K562 (cell line): ENCODE data around the gene GATC. TPM values are rescaled to one million over a fixed set of nuclear protein-coding genes. Genes with fewer than 3 reads are reported as not detected.

Experiments
- ATAC-seq: fragments of 200-7000 bp; cut with Tn5 transposase; 3 replicates; pipeline ENCODE4 v1.9.1; 2020; ENCODE audit warnings: moderate library complexity
- Bru-seq: library from RNA; stranded (reverse); fragments of 400-500 nt; gene quantifications from one replicate; lab custom pipeline; 2021; lab: Mats Ljungman, UMichigan
- BruChase-seq, 2 experiments: library from RNA; stranded (reverse); fragments of 400-500 nt; gene quantifications; one replicate each; lab custom pipeline; 2021; lab: Mats Ljungman, UMichigan
- BruUV-seq: library from RNA; stranded (reverse); fragments of 400-500 nt; replicated peaks from 2 replicates; lab custom pipeline; 2021; lab: Mats Ljungman, UMichigan
- CTCF ChIA-PET: fragments of 300-600 bp; formaldehyde crosslinking; extraction: SDS; loops from one replicate; lab custom pipeline; 2021; ENCODE audit warnings: low intra/inter-chr PET ratio; lab: Yijun Ruan, JAX
- POLR2A ChIA-PET: fragments of 300-600, 350-650 bp; sonication (Branson Sonifier 250); formaldehyde crosslinking; extraction: SDS; loops from one replicate; lab custom pipeline; 2021; ENCODE audit warnings: antibody characterized with exemption, inconsistent platforms; lab: Yijun Ruan, JAX
- DNase-seq, 4 experiments: peaks; one replicate each; pipeline versions ENCODE4 v3.0.0 to v3.0.0-alpha.2; 2011 to 2018; ENCODE audit warnings: low spot score in 3 of 4, mixed read lengths in 3 of 4; ENCODE audit errors: extremely low read depth in 1 of 4
- FAIRE-seq: peaks from 2 replicates; lab custom pipeline; 2011; peaks lifted over from hg19 to GRCh38; lab: Jason Lieb, UNC
- H2AFZ ChIP-seq: 2 replicates; pipeline ENCODE4 v1.6.0; 2011; ENCODE audit warnings: low read depth, low read length, control low read depth, inconsistent platforms
- H3K27ac ChIP-seq: fragments of 200-600 bp; 3 replicates; pipeline ENCODE4 v1.8.0; 2011; ENCODE audit warnings: low read depth, mild to moderate bottlenecking, control low read depth, inconsistent platforms, low read length, moderate library complexity, mixed read lengths; ENCODE audit errors: extremely low read depth
- H3K27me3 ChIP-seq, 2 experiments: fragments of 300-600 bp in 1 of 2; 2 replicates in 1 of 2; 3 replicates in 1 of 2; pipeline versions ENCODE4 v1.6.0 to v1.8.0; 2011; ENCODE audit warnings: inconsistent platforms in 2 of 2, low read length in 2 of 2, mild to moderate bottlenecking in 1 of 2, mixed read lengths in 1 of 2, moderate library complexity in 1 of 2; ENCODE audit not compliant: control insufficient read depth in 2 of 2, insufficient read depth in 2 of 2
- H3K36me3 ChIP-seq: fragments of 300-600 bp; 3 replicates; pipeline ENCODE4 v1.8.0; 2011; ENCODE audit warnings: mild to moderate bottlenecking, low read length, inconsistent platforms; ENCODE audit not compliant: control insufficient read depth, insufficient read depth
- H3K4me1 ChIP-seq, 2 experiments: fragments of 200-600 bp in 1 of 2; replicated peaks in 1 of 2; 2 replicates in 1 of 2; 3 replicates in 1 of 2; pipeline versions ENCODE4 v1.5.1 to v1.8.0; 2011; ENCODE audit warnings: inconsistent platforms in 2 of 2, low read length in 2 of 2, mild to moderate bottlenecking in 1 of 2, mixed read lengths in 1 of 2, moderate library complexity in 1 of 2; ENCODE audit not compliant: control insufficient read depth in 2 of 2, insufficient read depth in 2 of 2
- H3K4me2 ChIP-seq: 2 replicates; pipeline ENCODE4 v1.6.1; 2011; ENCODE audit warnings: low read length, control low read depth, inconsistent platforms, mixed read lengths; ENCODE audit not compliant: insufficient read depth
- H3K4me3 ChIP-seq: fragments of 200-600 bp; sonication (generic), shearing (Covaris generic); 2 replicates; pipeline ENCODE4 v1.5.1; 2016; ENCODE audit warnings: control low read depth, inconsistent platforms
- H3K79me2 ChIP-seq: fragments of 200-600 bp; 3 replicates; pipeline ENCODE4 v1.8.0; 2011; ENCODE audit warnings: low read length, inconsistent platforms; ENCODE audit not compliant: control insufficient read depth, insufficient read depth
- H3K9ac ChIP-seq, 2 experiments: 2 replicates each; pipeline versions ENCODE4 v1.6.0 to v1.6.1; 2011; ENCODE audit warnings: low read depth in 2 of 2, low read length in 2 of 2, control low read depth in 1 of 2, inconsistent platforms in 1 of 2, mild to moderate bottlenecking in 1 of 2, mixed read lengths in 1 of 2; ENCODE audit not compliant: insufficient read depth in 1 of 2
- H3K9me1 ChIP-seq: one replicate; pipeline ENCODE4 v1.6.0; 2011; ENCODE audit warnings: inconsistent platforms, mild to moderate bottlenecking, low read length, moderate library complexity; ENCODE audit not compliant: control insufficient read depth, insufficient read depth
- H3K9me3 ChIP-seq: replicated peaks from 2 replicates; pipeline ENCODE4 v1.5.1; 2011; ENCODE audit warnings: low read depth, low read length, inconsistent platforms; ENCODE audit not compliant: control insufficient read depth, insufficient read depth
- H4K20me1 ChIP-seq: replicated peaks from 2 replicates; pipeline ENCODE4 v1.6.1; 2011; ENCODE audit warnings: low read length, inconsistent platforms, mixed read lengths; ENCODE audit not compliant: control insufficient read depth, insufficient read depth
- CAMTA2 ChIP-seq: fragments of 250-450 bp; sonication (Bioruptor Pico); conservative IDR thresholded peaks from 2 replicates; pipeline ENCODE4 v1.5.1; 2022
- GTF2E2 ChIP-seq: fragments of 200-800 bp; sonication (Bioruptor generic); IDR thresholded peaks from 2 replicates; pipeline ENCODE4 v1.6.1; 2016; ENCODE audit warnings: missing genetic modification characterization, missing compliant biosample characterization
- ILF3 ChIP-seq: fragments of 450-650 bp; IDR thresholded peaks from 2 replicates; pipeline ENCODE4 v1.6.1; 2018; ENCODE audit warnings: antibody characterized with exemption, mild to moderate bottlenecking, moderate library complexity, borderline replicate concordance
- NFXL1 ChIP-seq: fragments of 450-650 bp; formaldehyde crosslinking; IDR thresholded peaks from 2 replicates; pipeline ENCODE4 v1.4.0; 2021; ENCODE audit warnings: mild to moderate bottlenecking
- RNF2 ChIP-seq: sonication (generic); IDR thresholded peaks from 2 replicates; pipeline ENCODE4 v1.6.1; 2016
- TRIM28 ChIP-seq: fragments of 450-650 bp; IDR thresholded peaks from 2 replicates; pipeline ENCODE4 v1.6.1; 2017
- U2AF2 ChIP-seq: fragments of 200-400 bp; formaldehyde crosslinking; optimal IDR thresholded peaks from 2 replicates; pipeline ENCODE3; 2017; ENCODE audit warnings: low read depth, mild to moderate bottlenecking, low read length
- ZNF354B ChIP-seq: fragments of 250-450 bp; sonication (Bioruptor Pico); IDR thresholded peaks from 2 replicates; pipeline ENCODE4 v1.4.0; 2020
- ZNF586 ChIP-seq: fragments of 450-650 bp; formaldehyde crosslinking; conservative IDR thresholded peaks from 2 replicates; pipeline ENCODE4 v1.4.0; 2020; ENCODE audit warnings: mild to moderate bottlenecking, moderate library complexity
- ZNF609 ChIP-seq: sonication (generic); formaldehyde crosslinking; IDR thresholded peaks from 2 replicates; pipeline ENCODE4 v1.8.1; 2023; ENCODE audit warnings: missing genetic modification reagents, mild to moderate bottlenecking, borderline replicate concordance
- WGBS: fragments of 100-300 bp; shearing (Covaris generic); methylation state at CpG from one replicate; pipeline ENCODE4 v1.1.6; 2016; ENCODE audit warnings: low coverage, mixed read lengths; ENCODE audit not compliant: insufficient coverage; ENCODE audit errors: missing lambda C conversion rate; 5-methylcytosine and 5-hydroxymethylcytosine counted together
- in situ Hi-C: fragments of 300-500 bp; cut with MboI; formaldehyde crosslinking; loops from 4 replicates; pipeline ENCODE4 v1.15.0; 2018; ENCODE audit warnings: inconsistent platforms, mixed read lengths
- intact Hi-C: fragments of 100-400 bp; cut with micrococcal nuclease; formaldehyde crosslinking; loops from 2 replicates; pipeline ENCODE4 v1.14.2; 2022
- long read RNA-seq, 3 experiments: library from polyadenylated mRNA in 2 of 3; library from RNA in 1 of 3; unstranded in 2 of 3; stranded (forward) in 1 of 3; transcript quantifications; one replicate each; pipeline ENCODE4 v2.0.0, GENCODE V29; 2019 to 2022
- polyA minus RNA-seq, 3 experiments: library from RNA; depleted of rRNA, polyadenylated mRNA; stranded (reverse); fragments of >200 nt; gene quantifications; 2 replicates each; pipeline ENCODE4 v1.2.3, GENCODE V29; 2011
- polyA plus RNA-seq, 8 experiments: library from polyadenylated mRNA; depleted of rRNA in 4 of 8; stranded (reverse) in 5 of 8; unstranded in 3 of 8; fragments of >200 nt; fragmentation: Nextera tagmentation in 2 of 8; fragmentation: Illumina TruSeq in 1 of 8; extraction: Ambion mirVana in 2 of 8; extraction: Trizol in 1 of 8; gene quantifications; 2 replicates each; pipeline versions ENCODE4 v1.2.1 to v1.2.3, GENCODE V29; 2011 to 2014; ENCODE audit warnings: inconsistent platforms in 1 of 8, missing spikeins in 1 of 8
- total RNA-seq, 7 experiments: library from RNA; depleted of rRNA in 6 of 7; stranded (reverse); fragments of >200 nt in 6 of 7; fragmentation: Illumina TruSeq in 2 of 7; extraction: Trizol in 2 of 7; gene quantifications; 2 replicates each; pipeline versions ENCODE4 v1.2.1 to v1.2.3, GENCODE V29; 2011 to 2021; ENCODE audit warnings: low replicate concordance in 1 of 7

GATC gene, protein sequence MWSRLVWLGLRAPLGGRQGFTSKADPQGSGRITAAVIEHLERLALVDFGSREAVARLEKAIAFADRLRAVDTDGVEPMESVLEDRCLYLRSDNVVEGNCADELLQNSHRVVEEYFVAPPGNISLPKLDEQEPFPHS
- total RNA-seq (2011; cell fraction: chromatin; rRNA removed; ENCODE audit: low replicate concordance) = 17.9 and 20.6 TPM in 2 replicates
- total RNA-seq (2011; cell fraction: nucleolus; rRNA removed) = 14.3 and 15.7 TPM in 2 replicates
- total RNA-seq (2011; cell fraction: nucleoplasm; rRNA removed) = 22.1 and 34.4 TPM in 2 replicates
- total RNA-seq (2014; rRNA removed) (22.2 and 29.0 TPM in 2 replicates), total RNA-seq (2014; rRNA removed; fragmentation: Illumina TruSeq; extraction: Trizol) (28.2 and 29.5 TPM in 2 replicates), total RNA-seq (2015; rRNA removed; fragmentation: Illumina TruSeq; extraction: Trizol) (27.1 and 29.0 TPM in 2 replicates), total RNA-seq (2021) (52.6 and 53.6 TPM in 2 replicates), polyA plus RNA-seq (2011; rRNA removed) (30.1 and 38.9 TPM in 2 replicates), polyA plus RNA-seq (2014; fragmentation: Illumina TruSeq; extraction: Trizol) (29.7 and 38.9 TPM in 2 replicates), polyA plus RNA-seq (2014; fragmentation: Nextera tagmentation; extraction: Ambion mirVana) (10 to 100 TPM in 1 of 2 experiments, 1 to 10 TPM in 1; 5.8 to 14.3 TPM), polyA plus RNA-seq (2014; rRNA removed) (24.0 and 24.2 TPM in 2 replicates), polyA minus RNA-seq (2011; rRNA and poly(A)+ RNA removed) (27.7 and 28.0 TPM in 2 replicates), Bru-seq, nascent RNA (percentile 81 among the genes with signal in this experiment), BruChase-seq, experiment 1, labeled RNA remaining after a 2-hour chase (percentile 85 among the genes with signal in this experiment), BruChase-seq, experiment 2, labeled RNA remaining after a 6-hour chase (percentile 91 among the genes with signal in this experiment)
- polyA plus RNA-seq (2011; cell fraction: cytosol; rRNA removed) = 18.8 and 22.9 TPM in 2 replicates
- polyA plus RNA-seq (2011; cell fraction: nucleus; rRNA removed) = 21.7 and 29.0 TPM in 2 replicates
- 18.9 and 20.0 TPM in 2 replicates for polyA plus RNA-seq (2012)
- 11.5 and 11.9 TPM in 2 replicates for polyA minus RNA-seq (2011; cell fraction: cytosol; rRNA and poly(A)+ RNA removed)
- 7.8 and 10.0 TPM in 2 replicates for polyA minus RNA-seq (2011; cell fraction: nucleus; rRNA and poly(A)+ RNA removed)
- long read RNA-seq, experiment 1, full-length matches to known transcripts = 19 of 68 reads
- long read RNA-seq, experiment 1, partial matches to known transcripts = 1 of 68 reads
- long read RNA-seq, experiment 1, other reads (novel, unspliced or antisense) = 48 of 68 reads
- long read RNA-seq, experiment 2, full-length matches to known transcripts = 16 of 55 reads
- long read RNA-seq, experiment 2, partial matches to known transcripts = 0 of 55 reads
- long read RNA-seq, experiment 2, other reads (novel, unspliced or antisense) = 39 of 55 reads
- long read RNA-seq, experiment 3, full-length matches to known transcripts = 2 of 4 reads
- long read RNA-seq, experiment 3, partial matches to known transcripts = 0 of 4 reads
- long read RNA-seq, experiment 3, other reads (novel, unspliced or antisense) = 2 of 4 reads

DNA sequence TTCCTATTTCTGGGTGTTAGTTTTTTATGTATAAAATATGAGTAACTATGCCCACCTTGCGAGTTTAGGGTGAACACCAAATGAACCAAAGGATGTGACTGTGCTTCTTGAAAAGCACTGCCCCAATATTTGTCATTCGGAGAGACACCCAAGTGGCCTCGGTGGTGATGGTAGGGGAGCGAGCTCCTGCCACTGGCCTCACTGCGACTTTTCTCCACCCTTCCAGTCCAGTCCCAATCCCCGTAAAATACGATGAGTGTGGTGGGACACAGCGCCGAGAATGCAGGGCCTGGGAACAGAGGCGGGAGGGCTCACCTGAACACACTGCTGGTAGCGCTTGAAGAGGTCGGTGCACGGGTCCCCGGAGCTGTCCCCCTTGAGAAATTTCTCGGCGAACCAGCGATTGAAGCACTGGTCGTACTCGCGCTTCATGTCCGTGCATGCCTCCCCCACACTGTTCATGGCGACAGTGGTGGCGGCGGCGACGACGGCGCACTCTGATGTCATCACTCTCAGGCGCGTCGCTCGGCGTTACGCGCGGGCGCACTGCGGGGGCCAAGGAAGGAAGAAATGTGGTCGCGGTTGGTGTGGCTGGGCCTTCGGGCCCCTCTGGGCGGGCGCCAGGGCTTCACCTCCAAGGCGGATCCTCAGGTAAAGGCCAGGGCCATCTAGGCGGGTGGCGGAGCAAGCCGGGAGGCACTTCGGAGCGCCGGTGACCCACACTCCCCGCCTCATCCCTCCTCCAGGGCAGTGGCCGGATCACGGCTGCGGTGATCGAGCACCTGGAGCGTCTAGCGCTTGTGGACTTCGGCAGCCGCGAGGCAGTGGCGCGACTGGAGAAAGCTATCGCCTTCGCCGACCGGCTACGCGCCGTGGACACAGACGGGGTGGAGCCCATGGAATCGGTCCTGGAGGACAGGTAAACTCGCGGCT is at the start of gene GATC, which contains the start of gene TRIAP1:
TSS of gene GATC (plus strand) at position 534 of the 933 bp plus-strand sequence. CDS start at position 571, 37 bp downstream.
TSS of gene TRIAP1 (minus strand) at position 474 of the 933 bp plus-strand sequence. CDS start at position 462, 12 bp downstream.
- Histone ChIP-seq H3K9me1 (no peaks in the 10 kb centered on the region), H3K9ac (peak within 1 kb of the TSS; percentile 92 to 100), H3K4me3 (peak within 1 kb of the TSS; percentile 99), H3K79me2 (peaks cover 74% of the 10 kb centered on the region), H2AFZ (peak within 1 kb of the TSS; percentile 96), H3K4me1 (peaks cover 2 to 8% of the 10 kb centered on the region in 2 experiments; a peak in 3 of 5 replicates), H3K27ac (peak within 1 kb of the TSS; percentile 89), H3K9me3 (no peaks in the 10 kb centered on the region), H3K4me2 (peak within 1 kb of the TSS; percentile 97), H3K27me3 (no peaks in the 10 kb centered on the region; a peak in 1 of 5 replicates), H4K20me1 (no peaks in the 10 kb centered on the region), H3K36me3 (peaks cover 64% of the 10 kb centered on the region)
- ChIA-PET CTCF (interaction anchor here (0.6 kb wide), 1 partner anchor 218 kb away, joined by 3 read pairs; no protein-coding TSS in a partner anchor), POLR2A (interaction anchor here (0.6 to 5.3 kb wide), 8 partner anchors 11 to 328 kb away, joined by 3 to 38 read pairs (median 3); partner anchors contain the start of gene RNU4-2)
- FAIRE-seq = peak; percentile 62
- in situ Hi-C loops (no loop called here), intact Hi-C loops (loop anchor here (5.0 kb wide), 1 partner anchor 136 kb away; the partner anchor contains the start of gene POP5)
- DNase-seq = peak; percentile 85 to 95 (median 86)
- ATAC-seq = peak; percentile 93
- WGBS = under 1% methylated on average over 53 of the region's 73 CpGs
- BruUV-seq = TSS peak; percentile 74
- TF ChIP-seq ZNF586 (no peak), GTF2E2 (tag) (peak; percentile 77; the same call in 1 of the 2 replicates), U2AF2 (no peak), ZNF609 (CRISPR knock-in tag) (peak; percentile 84; the same call in 1 of the 2 replicates), RNF2 (peak; percentile 83), NFXL1 (CRISPR knock-in tag) (no peak), CAMTA2 (CRISPR knock-in tag) (no peak), TRIM28 (no peak), ZNF354B (CRISPR knock-in tag) (no peak), ILF3 (no peak)
